ENCODE measurements around the gene MMP15.

DNA sequence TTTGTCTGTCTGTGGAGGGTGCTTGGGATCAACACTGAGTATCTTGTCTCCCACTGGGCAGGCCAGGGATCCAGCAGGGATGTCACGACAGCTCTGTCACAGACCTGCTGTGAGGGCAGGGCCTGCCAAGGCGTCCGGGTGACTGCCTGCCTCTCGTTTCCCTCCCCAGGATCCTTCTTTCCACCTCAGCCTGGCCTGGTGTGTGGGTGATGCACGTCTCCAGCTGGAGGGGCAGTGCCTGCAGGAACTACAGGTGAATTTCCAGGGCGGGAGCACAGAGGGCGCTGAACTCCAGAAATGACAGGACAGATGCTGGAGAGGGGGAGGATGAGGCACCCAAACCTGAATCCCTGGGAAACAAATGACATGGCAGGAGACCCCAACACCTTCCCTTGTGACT lies 6.8 kb upstream of the MMP15 start:
- TF ChIP-seq, protein P1, sequence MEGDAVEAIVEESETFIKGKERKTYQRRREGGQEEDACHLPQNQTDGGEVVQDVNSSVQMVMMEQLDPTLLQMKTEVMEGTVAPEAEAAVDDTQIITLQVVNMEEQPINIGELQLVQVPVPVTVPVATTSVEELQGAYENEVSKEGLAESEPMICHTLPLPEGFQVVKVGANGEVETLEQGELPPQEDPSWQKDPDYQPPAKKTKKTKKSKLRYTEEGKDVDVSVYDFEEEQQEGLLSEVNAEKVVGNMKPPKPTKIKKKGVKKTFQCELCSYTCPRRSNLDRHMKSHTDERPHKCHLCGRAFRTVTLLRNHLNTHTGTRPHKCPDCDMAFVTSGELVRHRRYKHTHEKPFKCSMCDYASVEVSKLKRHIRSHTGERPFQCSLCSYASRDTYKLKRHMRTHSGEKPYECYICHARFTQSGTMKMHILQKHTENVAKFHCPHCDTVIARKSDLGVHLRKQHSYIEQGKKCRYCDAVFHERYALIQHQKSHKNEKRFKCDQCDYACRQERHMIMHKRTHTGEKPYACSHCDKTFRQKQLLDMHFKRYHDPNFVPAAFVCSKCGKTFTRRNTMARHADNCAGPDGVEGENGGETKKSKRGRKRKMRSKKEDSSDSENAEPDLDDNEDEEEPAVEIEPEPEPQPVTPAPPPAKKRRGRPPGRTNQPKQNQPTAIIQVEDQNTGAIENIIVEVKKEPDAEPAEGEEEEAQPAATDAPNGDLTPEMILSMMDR (IDR thresholded peaks at IDR 0.05; ENCODE audit: low read depth, low read length, missing input control) = peak; percentile 16
- no peak for TF ChIP-seq TAF1 (conservative IDR thresholded peaks at IDR 0.05)
- TF ChIP-seq RAD21 (IDR thresholded peaks at IDR 0.05) = peak; percentile 8 to 44
- TF ChIP-seq, protein P2, sequence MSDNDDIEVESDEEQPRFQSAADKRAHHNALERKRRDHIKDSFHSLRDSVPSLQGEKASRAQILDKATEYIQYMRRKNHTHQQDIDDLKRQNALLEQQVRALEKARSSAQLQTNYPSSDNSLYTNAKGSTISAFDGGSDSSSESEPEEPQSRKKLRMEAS (IDR thresholded peaks at IDR 0.05) = no peak
- TF ChIP-seq, protein P3, sequence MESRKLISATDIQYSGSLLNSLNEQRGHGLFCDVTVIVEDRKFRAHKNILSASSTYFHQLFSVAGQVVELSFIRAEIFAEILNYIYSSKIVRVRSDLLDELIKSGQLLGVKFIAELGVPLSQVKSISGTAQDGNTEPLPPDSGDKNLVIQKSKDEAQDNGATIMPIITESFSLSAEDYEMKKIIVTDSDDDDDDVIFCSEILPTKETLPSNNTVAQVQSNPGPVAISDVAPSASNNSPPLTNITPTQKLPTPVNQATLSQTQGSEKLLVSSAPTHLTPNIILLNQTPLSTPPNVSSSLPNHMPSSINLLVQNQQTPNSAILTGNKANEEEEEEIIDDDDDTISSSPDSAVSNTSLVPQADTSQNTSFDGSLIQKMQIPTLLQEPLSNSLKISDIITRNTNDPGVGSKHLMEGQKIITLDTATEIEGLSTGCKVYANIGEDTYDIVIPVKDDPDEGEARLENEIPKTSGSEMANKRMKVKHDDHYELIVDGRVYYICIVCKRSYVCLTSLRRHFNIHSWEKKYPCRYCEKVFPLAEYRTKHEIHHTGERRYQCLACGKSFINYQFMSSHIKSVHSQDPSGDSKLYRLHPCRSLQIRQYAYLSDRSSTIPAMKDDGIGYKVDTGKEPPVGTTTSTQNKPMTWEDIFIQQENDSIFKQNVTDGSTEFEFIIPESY (IDR thresholded peaks at IDR 0.05) = no peak
- no peak for TF ChIP-seq GABPA (IDR thresholded peaks at IDR 0.05 in 1 of 2, conservative IDR thresholded peaks at IDR 0.05 in 1 of 2)
- no peak for TF ChIP-seq EGR1 (IDR thresholded peaks at IDR 0.05; ENCODE audit: low read depth in 2 of 2)
- no peak for TF ChIP-seq HNF4A (conservative IDR thresholded peaks at IDR 0.05)
- no peak for TF ChIP-seq FOXA1 (IDR thresholded peaks at IDR 0.05)
- no peak for TF ChIP-seq JUND (IDR thresholded peaks at IDR 0.05)
- TF ChIP-seq, protein P4, sequence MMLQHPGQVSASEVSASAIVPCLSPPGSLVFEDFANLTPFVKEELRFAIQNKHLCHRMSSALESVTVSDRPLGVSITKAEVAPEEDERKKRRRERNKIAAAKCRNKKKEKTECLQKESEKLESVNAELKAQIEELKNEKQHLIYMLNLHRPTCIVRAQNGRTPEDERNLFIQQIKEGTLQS (IDR thresholded peaks at IDR 0.05) = no peak
- TF ChIP-seq, protein P5, sequence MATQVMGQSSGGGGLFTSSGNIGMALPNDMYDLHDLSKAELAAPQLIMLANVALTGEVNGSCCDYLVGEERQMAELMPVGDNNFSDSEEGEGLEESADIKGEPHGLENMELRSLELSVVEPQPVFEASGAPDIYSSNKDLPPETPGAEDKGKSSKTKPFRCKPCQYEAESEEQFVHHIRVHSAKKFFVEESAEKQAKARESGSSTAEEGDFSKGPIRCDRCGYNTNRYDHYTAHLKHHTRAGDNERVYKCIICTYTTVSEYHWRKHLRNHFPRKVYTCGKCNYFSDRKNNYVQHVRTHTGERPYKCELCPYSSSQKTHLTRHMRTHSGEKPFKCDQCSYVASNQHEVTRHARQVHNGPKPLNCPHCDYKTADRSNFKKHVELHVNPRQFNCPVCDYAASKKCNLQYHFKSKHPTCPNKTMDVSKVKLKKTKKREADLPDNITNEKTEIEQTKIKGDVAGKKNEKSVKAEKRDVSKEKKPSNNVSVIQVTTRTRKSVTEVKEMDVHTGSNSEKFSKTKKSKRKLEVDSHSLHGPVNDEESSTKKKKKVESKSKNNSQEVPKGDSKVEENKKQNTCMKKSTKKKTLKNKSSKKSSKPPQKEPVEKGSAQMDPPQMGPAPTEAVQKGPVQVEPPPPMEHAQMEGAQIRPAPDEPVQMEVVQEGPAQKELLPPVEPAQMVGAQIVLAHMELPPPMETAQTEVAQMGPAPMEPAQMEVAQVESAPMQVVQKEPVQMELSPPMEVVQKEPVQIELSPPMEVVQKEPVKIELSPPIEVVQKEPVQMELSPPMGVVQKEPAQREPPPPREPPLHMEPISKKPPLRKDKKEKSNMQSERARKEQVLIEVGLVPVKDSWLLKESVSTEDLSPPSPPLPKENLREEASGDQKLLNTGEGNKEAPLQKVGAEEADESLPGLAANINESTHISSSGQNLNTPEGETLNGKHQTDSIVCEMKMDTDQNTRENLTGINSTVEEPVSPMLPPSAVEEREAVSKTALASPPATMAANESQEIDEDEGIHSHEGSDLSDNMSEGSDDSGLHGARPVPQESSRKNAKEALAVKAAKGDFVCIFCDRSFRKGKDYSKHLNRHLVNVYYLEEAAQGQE (IDR thresholded peaks at IDR 0.05) = no peak
- TF ChIP-seq YY1 (IDR thresholded peaks at IDR 0.05) = no peak

All from liver (tissue), 3 donors.